ENCODE results near the gene PAQR6. TPM values are rescaled to one million over a fixed set of nuclear protein-coding genes. Genes with fewer than 3 reads are reported as not detected.

PAQR6 gene
- total RNA-seq, 1 experiment from 2014 or later = 4.1 TPM

DNA sequence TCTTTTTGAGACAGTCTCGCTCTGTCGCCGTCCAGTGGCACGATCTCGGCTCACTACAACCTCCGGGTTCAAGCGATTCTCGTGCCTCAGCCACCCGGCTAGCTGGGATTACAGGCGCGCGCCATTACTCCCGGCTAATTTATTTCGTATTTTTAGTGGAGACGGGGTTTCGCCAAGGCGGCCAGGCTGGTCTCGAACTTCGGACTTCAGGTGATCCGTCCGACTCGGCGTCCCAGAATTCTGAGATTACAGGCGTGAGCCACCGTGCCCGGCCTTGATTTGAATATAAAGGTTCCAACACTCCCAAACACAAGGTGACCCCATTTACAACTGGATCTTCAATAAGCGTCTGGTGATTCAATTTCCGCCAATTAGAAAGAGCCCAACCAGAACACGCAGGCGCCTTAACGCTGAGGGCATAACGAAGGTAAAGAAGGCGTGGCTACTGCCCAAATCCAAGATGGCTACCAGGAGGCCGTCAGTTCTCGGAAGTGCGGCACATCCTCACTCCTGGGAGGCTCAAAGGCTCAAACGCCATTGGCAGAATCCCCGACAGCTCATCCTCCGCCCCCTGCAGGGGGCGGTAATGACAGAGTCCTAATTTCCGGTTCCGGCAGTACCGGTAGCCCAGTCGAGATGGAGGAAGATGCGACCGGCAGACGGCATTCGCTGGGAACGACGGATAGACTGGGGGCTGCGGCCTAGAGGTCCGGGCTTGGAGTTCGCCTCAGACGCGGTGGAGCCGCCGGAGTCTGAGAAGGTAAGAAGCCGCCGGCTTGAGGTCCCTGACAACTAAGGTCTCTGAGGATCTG lies 54.2 kb downstream of the PAQR6 start, which contains the start of gene SLC25A44:
Gene SLC25A44, plus strand, starts transcription at position 617 of the 812 bp plus-strand sequence. CDS start 5,744 bp downstream, outside the sequence.
- ChIA-PET CTCF (interaction anchor here (1.2 kb wide), 1 partner anchor 31 kb away, joined by 6 read pairs; no protein-coding TSS in a partner anchor), POLR2A (ENCODE audit: low non-redundant PET) (interaction anchor here (0.5 to 0.6 kb wide), 3 partner anchors 266 to 545 kb away, joined by 3 to 13 read pairs (median 6); no protein-coding TSS in a partner anchor)
- peak; percentile 99 for DNase-seq (ENCODE audit: low spot score)
- peaks cover 13% of the 10 kb centered on the region for H3K4me1 ChIP-seq (ENCODE audit: insufficient read depth, low read length, poor library complexity, severe bottlenecking)
- no peaks in the 10 kb centered on the region for H3K9me3 ChIP-seq (ENCODE audit: low read depth, low read length, poor library complexity, severe bottlenecking)
- H3K27me3 ChIP-seq (replicated peaks; ENCODE audit: insufficient read depth, low read depth, low read length, poor library complexity) = no peaks in the 10 kb centered on the region
- peak within 1 kb of the TSS; percentile 65 for H3K4me3 ChIP-seq (ENCODE audit: low read depth, low read length, poor library complexity, severe bottlenecking)
- no peaks in the 10 kb centered on the region for H3K36me3 ChIP-seq (ENCODE audit: insufficient read depth, low read length, poor library complexity, severe bottlenecking)
- no peak for TF ChIP-seq EZH2 (IDR thresholded peaks at IDR 0.05; ENCODE audit: borderline replicate concordance, low read depth, low read length, poor library complexity, severe bottlenecking)
- TF ChIP-seq CTCF (conservative IDR thresholded peaks at IDR 0.05; ENCODE audit: low read depth, low read length) = peak; percentile 49
- BruUV-seq (replicated peaks) = no TSS peak
- H3K27ac ChIP-seq (ENCODE audit: low read depth, low read length, poor library complexity, severe bottlenecking) = peak within 1 kb of the TSS; percentile 94
- intact Hi-C loops (cut with micrococcal nuclease; ENCODE audit: unreplicated experiment) = no loop called here

Other genes with a start within 250 kb of the PAQR6 start
- gene SSR2, start 227.1 kb downstream of the PAQR6 start, total RNA-seq (2021) = 220 and 233 TPM in 2 replicates
- 66.6 and 75.2 TPM in 2 replicates for gene UBQLN4, start 194.3 kb downstream of the PAQR6 start, total RNA-seq (2021)
- 52.0 and 63.6 TPM in 2 replicates for gene LAMTOR2, start 193.3 kb downstream of the PAQR6 start, total RNA-seq (2021)
- 0.47 and 0.66 TPM in 2 replicates for gene RAB25, start 186.9 kb downstream of the PAQR6 start, total RNA-seq (2021)
- gene MEX3A, start 165.6 kb downstream of the PAQR6 start, total RNA-seq (2021) = 90.0 and 92.5 TPM in 2 replicates
- gene LMNA, start 133.3 kb downstream of the PAQR6 start, total RNA-seq (2021) = 204 and 225 TPM in 2 replicates
- 0.77 and 0.92 TPM in 2 replicates for gene SEMA4A, start 94.5 kb downstream of the PAQR6 start, total RNA-seq (2021)
- 28.9 and 30.9 TPM in 2 replicates for gene SLC25A44, start 54.0 kb downstream of the PAQR6 start, total RNA-seq (2021)
- 89.6 and 96.6 TPM in 2 replicates for gene PMF1, start 35.0 kb downstream of the PAQR6 start, total RNA-seq (2021)
- gene BGLAP, start 5.9 kb downstream of the PAQR6 start, total RNA-seq (2021) = 2.4 and 2.8 TPM in 2 replicates
- gene SMG5, start 34.8 kb upstream of the PAQR6 start, total RNA-seq (2021) = 107 and 129 TPM in 2 replicates
- 7.0 and 9.1 TPM in 2 replicates for gene TMEM79, start 36.3 kb upstream of the PAQR6 start, total RNA-seq (2021)
- 30.3 and 37.2 TPM in 2 replicates for gene GLMP, start 47.6 kb upstream of the PAQR6 start, total RNA-seq (2021)
- not detected in 2 replicates for gene VHLL, start 51.3 kb upstream of the PAQR6 start, total RNA-seq (2021)
- 619 and 678 TPM in 2 replicates for gene CCT3, start 90.2 kb upstream of the PAQR6 start, total RNA-seq (2021)
- gene TSACC, start 90.5 kb upstream of the PAQR6 start, total RNA-seq (2021) = 1.0 TPM in 1 of 2 replicates, not detected in the other
- not detected in 2 replicates for gene RHBG, start 121.2 kb upstream of the PAQR6 start, total RNA-seq (2021)

All from A673 (cell line).